ENCODE data around the gene BMI1. TPM values are rescaled to one million over a fixed set of nuclear protein-coding genes. Genes with fewer than 3 reads are reported as not detected.
A peak's percentile ranks its signal among the peaks of the same experiment; 100 is the strongest.

The BMI1 gene
- total RNA-seq, 2 donors from 2014 or later = 55.9 to 79.4 TPM

GRCh38 chr10:22326145-22326702 lies 5.3 kb downstream of the BMI1 start:
- DNase-seq (ENCODE audit: low spot score) (no peak), ATAC-seq (ENCODE audit: insufficient number of reproducible peaks, low FRiP score, low read depth) (no peak)
- Histone ChIP-seq H3K27ac (peak overlapping the region; percentile 10 to 59), H3K36me3 (peaks cover 14% of the 10 kb centered on the region), H3K27me3 (replicated peaks; ENCODE audit: insufficient read depth) (no peaks in the 10 kb centered on the region), H3K4me3 (peak overlapping the region; percentile 83), H3K4me1 (ENCODE audit: control insufficient read depth in 1 of 2, low read depth in 2 of 2) (peaks cover 15 to 34% of the 10 kb centered on the region in 2 donors), H3K9me3 (no peaks in the 10 kb centered on the region)
- TF ChIP-seq, protein P1, sequence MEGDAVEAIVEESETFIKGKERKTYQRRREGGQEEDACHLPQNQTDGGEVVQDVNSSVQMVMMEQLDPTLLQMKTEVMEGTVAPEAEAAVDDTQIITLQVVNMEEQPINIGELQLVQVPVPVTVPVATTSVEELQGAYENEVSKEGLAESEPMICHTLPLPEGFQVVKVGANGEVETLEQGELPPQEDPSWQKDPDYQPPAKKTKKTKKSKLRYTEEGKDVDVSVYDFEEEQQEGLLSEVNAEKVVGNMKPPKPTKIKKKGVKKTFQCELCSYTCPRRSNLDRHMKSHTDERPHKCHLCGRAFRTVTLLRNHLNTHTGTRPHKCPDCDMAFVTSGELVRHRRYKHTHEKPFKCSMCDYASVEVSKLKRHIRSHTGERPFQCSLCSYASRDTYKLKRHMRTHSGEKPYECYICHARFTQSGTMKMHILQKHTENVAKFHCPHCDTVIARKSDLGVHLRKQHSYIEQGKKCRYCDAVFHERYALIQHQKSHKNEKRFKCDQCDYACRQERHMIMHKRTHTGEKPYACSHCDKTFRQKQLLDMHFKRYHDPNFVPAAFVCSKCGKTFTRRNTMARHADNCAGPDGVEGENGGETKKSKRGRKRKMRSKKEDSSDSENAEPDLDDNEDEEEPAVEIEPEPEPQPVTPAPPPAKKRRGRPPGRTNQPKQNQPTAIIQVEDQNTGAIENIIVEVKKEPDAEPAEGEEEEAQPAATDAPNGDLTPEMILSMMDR (IDR thresholded peaks at IDR 0.05) = no peak

DNA sequence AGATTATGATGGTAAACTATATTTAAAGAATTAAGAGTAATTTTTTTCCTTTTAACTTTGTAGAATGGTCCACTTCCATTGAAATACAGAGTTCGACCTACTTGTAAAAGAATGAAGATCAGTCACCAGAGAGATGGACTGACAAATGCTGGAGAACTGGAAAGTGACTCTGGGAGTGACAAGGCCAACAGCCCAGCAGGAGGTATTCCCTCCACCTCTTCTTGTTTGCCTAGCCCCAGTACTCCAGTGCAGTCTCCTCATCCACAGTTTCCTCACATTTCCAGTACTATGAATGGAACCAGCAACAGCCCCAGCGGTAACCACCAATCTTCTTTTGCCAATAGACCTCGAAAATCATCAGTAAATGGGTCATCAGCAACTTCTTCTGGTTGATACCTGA lies 8.3 kb downstream of the BMI1 start:
- TF ChIP-seq, protein P1 (IDR thresholded peaks at IDR 0.05) = no peak
- no peaks in the 10 kb centered on the region for H3K27me3 ChIP-seq (replicated peaks; ENCODE audit: insufficient read depth)
- peaks cover 4 to 18% of the 10 kb centered on the region in 2 donors for H3K4me1 ChIP-seq (ENCODE audit: control insufficient read depth in 1 of 2, low read depth in 2 of 2)
- H3K27ac ChIP-seq = no peak overlapping the region
- ATAC-seq (ENCODE audit: insufficient number of reproducible peaks, low FRiP score, low read depth) (no peak), DNase-seq (ENCODE audit: low spot score) (no peak)
- no peaks in the 10 kb centered on the region for H3K9me3 ChIP-seq
- H3K4me3 ChIP-seq = no peak overlapping the region
- peaks cover 14% of the 10 kb centered on the region for H3K36me3 ChIP-seq

GRCh38 chr10:22332116-22332692 lies 11.3 kb downstream of the BMI1 start:
- TF ChIP-seq, protein P1 (IDR thresholded peaks at IDR 0.05) = no peak
- H3K4me3 ChIP-seq = no peak overlapping the region
- H3K27ac ChIP-seq = no peak overlapping the region
- peaks cover 14% of the 10 kb centered on the region for H3K36me3 ChIP-seq
- H3K27me3 ChIP-seq (replicated peaks; ENCODE audit: insufficient read depth) = peaks cover 19% of the 10 kb centered on the region
- H3K9me3 ChIP-seq = no peaks in the 10 kb centered on the region
- peaks cover 9 to 32% of the 10 kb centered on the region in 2 donors for H3K4me1 ChIP-seq (ENCODE audit: control insufficient read depth in 1 of 2, low read depth in 2 of 2)
- ATAC-seq (ENCODE audit: insufficient number of reproducible peaks, low FRiP score, low read depth) = no peak
- DNase-seq (ENCODE audit: low spot score) = no peak

GRCh38 chr10:22333167-22333974 lies 12.5 kb downstream of the BMI1 start:
- TF ChIP-seq, protein P1 (IDR thresholded peaks at IDR 0.05) = no peak
- no peak overlapping the region for H3K27ac ChIP-seq
- no peaks in the 10 kb centered on the region for H3K9me3 ChIP-seq
- peak overlapping the region; percentile 3 for H3K4me3 ChIP-seq
- H3K4me1 ChIP-seq (ENCODE audit: control insufficient read depth in 1 of 2, low read depth in 2 of 2) = peaks cover 9 to 32% of the 10 kb centered on the region in 2 donors
- H3K27me3 ChIP-seq (replicated peaks; ENCODE audit: insufficient read depth) = peaks cover 29% of the 10 kb centered on the region
- H3K36me3 ChIP-seq = peaks cover 9% of the 10 kb centered on the region
- ATAC-seq (ENCODE audit: insufficient number of reproducible peaks, low FRiP score, low read depth) = no peak
- DNase-seq (ENCODE audit: low spot score) = no peak

DNA sequence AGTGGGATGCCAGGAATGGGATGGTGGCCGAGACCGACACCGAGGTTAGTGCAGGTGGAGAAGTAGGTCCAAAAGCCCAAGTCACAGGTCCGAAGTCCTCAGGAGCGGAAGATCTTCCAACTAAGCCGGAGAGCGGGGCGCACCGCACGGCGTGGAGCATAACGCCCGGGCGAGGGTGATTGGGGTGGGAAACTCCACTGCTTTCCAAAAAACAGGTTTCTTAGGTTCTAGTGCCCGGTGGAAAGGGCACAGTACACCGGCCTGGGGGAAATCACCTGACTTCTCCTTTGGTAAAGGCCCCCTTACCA lies 13.0 kb downstream of the BMI1 start:
- no peaks in the 10 kb centered on the region for H3K9me3 ChIP-seq
- DNase-seq (ENCODE audit: low spot score) = no peak
- H3K4me3 ChIP-seq = no peak overlapping the region
- no peak for ATAC-seq (ENCODE audit: insufficient number of reproducible peaks, low FRiP score, low read depth)
- peaks cover 9 to 32% of the 10 kb centered on the region in 2 donors for H3K4me1 ChIP-seq (ENCODE audit: control insufficient read depth in 1 of 2, low read depth in 2 of 2)
- H3K36me3 ChIP-seq = peaks cover 9% of the 10 kb centered on the region
- peaks cover 35% of the 10 kb centered on the region for H3K27me3 ChIP-seq (replicated peaks; ENCODE audit: insufficient read depth)
- no peak overlapping the region for H3K27ac ChIP-seq
- TF ChIP-seq, protein P1 (IDR thresholded peaks at IDR 0.05) = no peak

Data from thoracic aorta (tissue), 2 donors.